Neural cell (in vitro differentiated cells): ENCODE measurements around the gene IL20RB. TPM values are rescaled to one million over a fixed set of nuclear protein-coding genes. Genes with fewer than 3 reads are reported as not detected.

Experiments
- H2AFZ ChIP-seq: fragments of 200-600, 300-800 bp; sonication (generic), shearing (Covaris generic); 2 replicates; pipeline ENCODE4 v1.6.0; 2014; ENCODE audit warnings: low read depth, mild to moderate bottlenecking, antibody characterized with exemption, low read length, moderate library complexity
- H3F3A ChIP-seq: fragments of 200-600 bp; shearing (Covaris generic); 2 replicates; pipeline ENCODE4 v1.6.1; 2016; ENCODE audit warnings: mild to moderate bottlenecking, moderate library complexity, mixed read lengths, antibody characterized with exemption, low read length; ENCODE audit not compliant: insufficient read depth, poor library complexity, severe bottlenecking
- H3K27ac ChIP-seq: fragments of 200-600, 300-800 bp; sonication (generic), shearing (Covaris generic); 2 replicates; pipeline ENCODE4 v1.5.1; 2014; ENCODE audit warnings: mild to moderate bottlenecking, low read length, moderate library complexity
- H3K27me3 ChIP-seq: fragments of 300-800, 200-600 bp; sonication (generic), shearing (Covaris generic); 2 replicates; pipeline ENCODE4 v1.6.0; 2014; ENCODE audit warnings: mild to moderate bottlenecking, low read depth, low read length, moderate library complexity; ENCODE audit not compliant: insufficient read depth
- H3K36me3 ChIP-seq: fragments of 300-800, 200-600 bp; sonication (generic), shearing (Covaris generic); 2 replicates; pipeline ENCODE4 v1.5.1; 2014; ENCODE audit warnings: mild to moderate bottlenecking, antibody characterized with exemption, low read length, moderate library complexity; ENCODE audit not compliant: insufficient read depth
- H3K4me2 ChIP-seq: fragments of 300-800, 200-600 bp; sonication (generic), shearing (Covaris generic); 2 replicates; pipeline ENCODE4 v1.6.0; 2014; ENCODE audit warnings: mild to moderate bottlenecking, low read length
- H3K4me3 ChIP-seq: fragments of 300-800, 200-600 bp; sonication (generic), shearing (Covaris generic); 2 replicates; pipeline ENCODE4 v1.5.1; 2014; ENCODE audit warnings: mild to moderate bottlenecking, low read length, moderate library complexity
- H3K79me2 ChIP-seq: fragments of 200-600 bp; shearing (Covaris generic); replicated peaks from 2 replicates; pipeline ENCODE4 v1.6.0; 2014; ENCODE audit warnings: mild to moderate bottlenecking, low read length, moderate library complexity; ENCODE audit not compliant: insufficient read depth
- H3K9ac ChIP-seq: fragments of 300-800, 200-600 bp; sonication (generic), shearing (Covaris generic); 2 replicates; pipeline ENCODE4 v1.6.1; 2016; ENCODE audit warnings: mild to moderate bottlenecking, low read length, mixed read lengths
- H3K9me2 ChIP-seq: fragments of 200-600 bp; shearing (Covaris generic); 2 replicates; pipeline ENCODE4 v1.6.1; 2016; ENCODE audit warnings: mild to moderate bottlenecking, low read length, mixed read lengths; ENCODE audit not compliant: insufficient read depth
- H3K9me3 ChIP-seq: fragments of 200-600, 300-800 bp; sonication (generic), shearing (Covaris generic); 2 replicates; pipeline ENCODE4 v1.6.1; 2016; ENCODE audit warnings: mild to moderate bottlenecking, mixed run types, low read length, moderate library complexity, mixed read lengths
- H4K20me1 ChIP-seq: fragments of 200-600 bp; shearing (Covaris generic); 2 replicates; pipeline ENCODE4 v1.6.1; 2016; ENCODE audit warnings: mild to moderate bottlenecking, mixed run types; ENCODE audit not compliant: insufficient read depth
- EP300 ChIP-seq: fragments of 450-650 bp; conservative IDR thresholded peaks from 2 replicates; pipeline ENCODE4 v1.6.1; 2014; ENCODE audit warnings: antibody characterized with exemption, mild to moderate bottlenecking, moderate library complexity; ENCODE audit not compliant: poor library complexity, severe bottlenecking
- EZH2 ChIP-seq: fragments of 200-600, 300-800 bp; shearing (Covaris generic), sonication (generic); IDR thresholded peaks from 2 replicates; pipeline ENCODE4 v1.6.1; 2014; ENCODE audit warnings: antibody characterized with exemption, low read length, borderline replicate concordance, mild to moderate bottlenecking; ENCODE audit not compliant: insufficient read depth, poor library complexity, severe bottlenecking
- MXI1 ChIP-seq: fragments of 450-650 bp; conservative IDR thresholded peaks from 2 replicates; pipeline ENCODE4 v1.6.1; 2014; ENCODE audit warnings: antibody characterized with exemption, mild to moderate bottlenecking; ENCODE audit not compliant: poor library complexity, severe bottlenecking
- POLR2AphosphoS5 ChIP-seq: IDR thresholded peaks from 2 replicates; pipeline ENCODE4 v1.6.1; 2012
- RAD21 ChIP-seq: fragments of 450-650 bp; conservative IDR thresholded peaks from 2 replicates; pipeline ENCODE4 v1.6.1; 2014; ENCODE audit warnings: antibody characterized with exemption, mild to moderate bottlenecking, moderate library complexity
- SMC3 ChIP-seq: fragments of 450-650 bp; conservative IDR thresholded peaks from 2 replicates; pipeline ENCODE4 v1.6.1; 2014; ENCODE audit warnings: antibody characterized with exemption, mild to moderate bottlenecking, moderate library complexity; ENCODE audit not compliant: poor library complexity
- TAF1 ChIP-seq: IDR thresholded peaks from 2 replicates; pipeline ENCODE4 v1.6.1; 2012; ENCODE audit warnings: low read depth
- polyA plus RNA-seq: library from polyadenylated mRNA; depleted of rRNA; stranded (reverse); fragments of >200 nt; gene quantifications from 2 replicates; pipeline ENCODE4 v1.2.3, GENCODE V29; 2014
- TF ChIP-seq, protein P1 (sequence below): IDR thresholded peaks from 2 replicates; pipeline ENCODE4 v1.6.1; 2012; ENCODE audit warnings: borderline replicate concordance
- TF ChIP-seq, protein P2 (sequence below): fragments of 450-650 bp; IDR thresholded peaks from 2 replicates; pipeline ENCODE4 v1.5.1; 2014; ENCODE audit warnings: antibody characterized with exemption, mild to moderate bottlenecking, moderate library complexity; ENCODE audit not compliant: poor library complexity, severe bottlenecking

IL20RB gene
- polyA plus RNA-seq, 1 donor from 2014 or later: 3.0 TPM

DNA sequence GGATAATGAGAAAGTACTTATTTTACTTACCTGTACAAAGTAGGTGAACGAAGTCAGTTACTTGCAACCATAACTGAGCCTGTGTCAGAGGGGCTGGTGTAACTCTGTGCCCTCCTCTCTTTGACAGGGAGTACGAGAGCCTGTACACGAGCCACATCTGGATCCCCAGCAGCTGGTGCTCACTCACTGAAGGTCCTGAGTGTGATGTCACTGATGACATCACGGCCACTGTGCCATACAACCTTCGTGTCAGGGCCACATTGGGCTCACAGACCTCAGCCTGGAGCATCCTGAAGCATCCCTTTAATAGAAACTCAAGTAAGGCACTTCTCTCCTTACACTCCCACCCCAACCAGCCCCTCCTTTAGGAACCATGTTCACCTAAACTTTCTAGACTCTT, 24.2 kb downstream of the IL20RB start:
- Histone ChIP-seq H4K20me1 (no peaks in the 10 kb centered on the region), H3K79me2 (no peaks in the 10 kb centered on the region), H3K4me3 (no peak overlapping the region), H2AFZ (no peak overlapping the region), H3K9ac (no peak overlapping the region), H3K36me3 (no peaks in the 10 kb centered on the region), H3K4me2 (no peak overlapping the region), H3F3A (no peaks in the 10 kb centered on the region), H3K27me3 (no peaks in the 10 kb centered on the region), H3K9me3 (no peaks in the 10 kb centered on the region), H3K9me2 (no peaks in the 10 kb centered on the region), H3K27ac (no peak overlapping the region)
- TF ChIP-seq EZH2 (no peak), POLR2AphosphoS5 (no peak), TAF1 (no peak), RAD21 (no peak), SMC3 (no peak), EP300 (no peak), MXI1 (no peak)
- TF ChIP-seq, protein P1, sequence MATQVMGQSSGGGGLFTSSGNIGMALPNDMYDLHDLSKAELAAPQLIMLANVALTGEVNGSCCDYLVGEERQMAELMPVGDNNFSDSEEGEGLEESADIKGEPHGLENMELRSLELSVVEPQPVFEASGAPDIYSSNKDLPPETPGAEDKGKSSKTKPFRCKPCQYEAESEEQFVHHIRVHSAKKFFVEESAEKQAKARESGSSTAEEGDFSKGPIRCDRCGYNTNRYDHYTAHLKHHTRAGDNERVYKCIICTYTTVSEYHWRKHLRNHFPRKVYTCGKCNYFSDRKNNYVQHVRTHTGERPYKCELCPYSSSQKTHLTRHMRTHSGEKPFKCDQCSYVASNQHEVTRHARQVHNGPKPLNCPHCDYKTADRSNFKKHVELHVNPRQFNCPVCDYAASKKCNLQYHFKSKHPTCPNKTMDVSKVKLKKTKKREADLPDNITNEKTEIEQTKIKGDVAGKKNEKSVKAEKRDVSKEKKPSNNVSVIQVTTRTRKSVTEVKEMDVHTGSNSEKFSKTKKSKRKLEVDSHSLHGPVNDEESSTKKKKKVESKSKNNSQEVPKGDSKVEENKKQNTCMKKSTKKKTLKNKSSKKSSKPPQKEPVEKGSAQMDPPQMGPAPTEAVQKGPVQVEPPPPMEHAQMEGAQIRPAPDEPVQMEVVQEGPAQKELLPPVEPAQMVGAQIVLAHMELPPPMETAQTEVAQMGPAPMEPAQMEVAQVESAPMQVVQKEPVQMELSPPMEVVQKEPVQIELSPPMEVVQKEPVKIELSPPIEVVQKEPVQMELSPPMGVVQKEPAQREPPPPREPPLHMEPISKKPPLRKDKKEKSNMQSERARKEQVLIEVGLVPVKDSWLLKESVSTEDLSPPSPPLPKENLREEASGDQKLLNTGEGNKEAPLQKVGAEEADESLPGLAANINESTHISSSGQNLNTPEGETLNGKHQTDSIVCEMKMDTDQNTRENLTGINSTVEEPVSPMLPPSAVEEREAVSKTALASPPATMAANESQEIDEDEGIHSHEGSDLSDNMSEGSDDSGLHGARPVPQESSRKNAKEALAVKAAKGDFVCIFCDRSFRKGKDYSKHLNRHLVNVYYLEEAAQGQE: no peak
- TF ChIP-seq, protein P2, sequence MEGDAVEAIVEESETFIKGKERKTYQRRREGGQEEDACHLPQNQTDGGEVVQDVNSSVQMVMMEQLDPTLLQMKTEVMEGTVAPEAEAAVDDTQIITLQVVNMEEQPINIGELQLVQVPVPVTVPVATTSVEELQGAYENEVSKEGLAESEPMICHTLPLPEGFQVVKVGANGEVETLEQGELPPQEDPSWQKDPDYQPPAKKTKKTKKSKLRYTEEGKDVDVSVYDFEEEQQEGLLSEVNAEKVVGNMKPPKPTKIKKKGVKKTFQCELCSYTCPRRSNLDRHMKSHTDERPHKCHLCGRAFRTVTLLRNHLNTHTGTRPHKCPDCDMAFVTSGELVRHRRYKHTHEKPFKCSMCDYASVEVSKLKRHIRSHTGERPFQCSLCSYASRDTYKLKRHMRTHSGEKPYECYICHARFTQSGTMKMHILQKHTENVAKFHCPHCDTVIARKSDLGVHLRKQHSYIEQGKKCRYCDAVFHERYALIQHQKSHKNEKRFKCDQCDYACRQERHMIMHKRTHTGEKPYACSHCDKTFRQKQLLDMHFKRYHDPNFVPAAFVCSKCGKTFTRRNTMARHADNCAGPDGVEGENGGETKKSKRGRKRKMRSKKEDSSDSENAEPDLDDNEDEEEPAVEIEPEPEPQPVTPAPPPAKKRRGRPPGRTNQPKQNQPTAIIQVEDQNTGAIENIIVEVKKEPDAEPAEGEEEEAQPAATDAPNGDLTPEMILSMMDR: no peak

DNA sequence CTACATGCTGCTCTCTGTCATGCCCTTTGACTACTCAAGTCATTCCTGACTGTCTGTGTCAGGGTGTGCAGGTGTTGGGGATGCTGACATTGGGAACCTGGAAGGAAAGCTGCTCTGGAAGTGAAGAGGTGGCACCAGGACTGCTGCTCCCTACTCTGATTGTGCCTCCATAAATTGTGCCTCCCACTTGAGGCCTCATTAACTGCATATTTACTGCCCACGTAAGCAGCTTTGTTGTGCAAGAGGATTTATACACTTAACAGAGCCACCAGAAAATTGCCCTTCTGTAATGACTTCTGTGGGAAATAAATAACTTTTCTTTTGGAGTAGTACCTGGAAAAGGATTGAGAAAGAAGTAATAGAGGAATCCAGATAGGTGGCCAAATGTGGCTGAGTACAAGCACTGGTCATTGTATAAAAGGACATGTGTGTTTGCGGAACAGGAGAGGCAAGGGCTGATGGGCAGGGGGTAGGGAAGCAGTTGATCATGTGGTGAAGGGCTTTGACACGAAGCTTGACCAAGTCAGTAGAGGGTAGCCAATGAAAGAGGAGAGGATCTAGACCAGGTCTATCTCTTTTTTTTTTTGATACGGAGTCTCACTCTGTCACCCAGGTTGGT, 24.8 kb downstream of the IL20RB start:
- no peaks in the 10 kb centered on the region for H3K9me2 ChIP-seq
- no peak overlapping the region for H3K9ac ChIP-seq
- TF ChIP-seq, protein P2: no peak
- TF ChIP-seq MXI1: no peak
- TF ChIP-seq RAD21: no peak
- TF ChIP-seq EZH2: no peak
- H3K79me2 ChIP-seq: no peaks in the 10 kb centered on the region
- no peak overlapping the region for H2AFZ ChIP-seq
- no peaks in the 10 kb centered on the region for H3K9me3 ChIP-seq
- H3K27ac ChIP-seq: no peak overlapping the region
- no peaks in the 10 kb centered on the region for H3F3A ChIP-seq
- H3K4me3 ChIP-seq: no peak overlapping the region
- no peak overlapping the region for H3K4me2 ChIP-seq
- H3K27me3 ChIP-seq: no peaks in the 10 kb centered on the region
- H4K20me1 ChIP-seq: no peaks in the 10 kb centered on the region
- H3K36me3 ChIP-seq: no peaks in the 10 kb centered on the region
